Stimulated activated CD8-positive, alpha-beta memory T cell treated with anti-CD3 and anti-CD28 coated beads, Interleukin-7, amount 100 ng/mL, for 48 hours (primary cell): ENCODE results near the gene IRF7.

Source experiments
- DNase-seq, 2 donors: peaks; one replicate each; pipeline ENCODE4 v3.0.0-alpha.2; 2020; ENCODE audit warnings: low read depth in 1 of 2; ENCODE audit errors: extremely low read depth in 1 of 2

The IRF7 gene

DNA sequence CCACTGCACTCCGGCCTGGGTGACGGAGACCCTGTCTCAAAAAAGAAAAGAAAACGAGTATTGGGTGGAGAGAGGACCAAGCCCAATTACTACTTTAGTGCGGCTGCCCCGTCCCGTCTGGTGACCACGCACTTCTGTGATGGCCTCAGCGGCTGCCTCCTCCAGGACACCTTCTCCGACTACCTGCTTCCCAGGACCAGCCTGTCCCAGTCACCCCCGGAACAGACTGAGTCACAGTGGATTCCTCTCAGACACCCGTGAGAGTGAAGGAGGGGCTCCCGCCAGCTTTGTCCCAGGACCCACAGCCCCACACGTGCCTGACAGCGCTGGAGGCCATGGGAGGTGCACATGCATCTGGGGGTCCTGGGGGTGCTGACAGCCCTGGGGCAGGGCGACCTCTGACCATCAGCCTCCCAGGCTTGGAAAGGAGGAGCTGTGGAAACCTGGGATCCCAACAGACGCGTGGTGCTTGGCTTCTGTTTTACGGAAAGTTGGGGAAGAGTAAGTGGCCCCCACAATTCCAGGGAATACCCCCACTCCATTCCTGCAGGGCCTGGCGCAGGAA is 26.1 kb upstream of the IRF7 start:
- no peak for DNase-seq

DNA sequence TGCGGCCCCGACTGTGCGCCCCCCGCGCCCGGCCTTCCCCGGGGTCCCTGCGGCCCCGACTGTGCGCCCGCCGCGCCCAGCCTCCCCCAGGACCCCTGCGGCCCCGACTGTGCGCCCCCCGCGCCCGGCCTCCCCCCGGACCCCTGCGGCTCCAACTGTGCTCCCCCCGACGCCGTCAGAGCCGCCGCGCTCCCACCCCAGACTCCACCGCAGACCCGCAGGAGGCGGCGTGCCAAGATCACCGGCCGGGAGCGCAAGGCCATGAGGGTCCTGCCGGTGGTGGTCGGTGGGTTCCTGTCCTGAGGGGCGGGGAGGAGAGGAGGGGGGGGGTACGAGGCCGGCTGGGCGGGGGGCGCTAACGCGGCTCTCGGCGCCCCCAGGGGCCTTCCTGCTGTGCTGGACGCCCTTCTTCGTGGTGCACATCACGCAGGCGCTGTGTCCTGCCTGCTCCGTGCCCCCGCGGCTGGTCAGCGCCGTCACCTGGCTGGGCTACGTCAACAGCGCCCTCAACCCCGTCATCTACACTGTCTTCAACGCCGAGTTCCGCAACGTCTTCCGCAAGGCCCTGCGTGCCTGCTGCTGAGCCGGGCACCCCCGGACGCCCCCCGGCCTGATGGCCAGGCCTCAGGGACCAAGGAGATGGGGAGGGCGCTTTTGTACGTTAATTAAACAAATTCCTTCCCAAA is 24.4 kb upstream of the IRF7 start:
- no peak for DNase-seq

DNA sequence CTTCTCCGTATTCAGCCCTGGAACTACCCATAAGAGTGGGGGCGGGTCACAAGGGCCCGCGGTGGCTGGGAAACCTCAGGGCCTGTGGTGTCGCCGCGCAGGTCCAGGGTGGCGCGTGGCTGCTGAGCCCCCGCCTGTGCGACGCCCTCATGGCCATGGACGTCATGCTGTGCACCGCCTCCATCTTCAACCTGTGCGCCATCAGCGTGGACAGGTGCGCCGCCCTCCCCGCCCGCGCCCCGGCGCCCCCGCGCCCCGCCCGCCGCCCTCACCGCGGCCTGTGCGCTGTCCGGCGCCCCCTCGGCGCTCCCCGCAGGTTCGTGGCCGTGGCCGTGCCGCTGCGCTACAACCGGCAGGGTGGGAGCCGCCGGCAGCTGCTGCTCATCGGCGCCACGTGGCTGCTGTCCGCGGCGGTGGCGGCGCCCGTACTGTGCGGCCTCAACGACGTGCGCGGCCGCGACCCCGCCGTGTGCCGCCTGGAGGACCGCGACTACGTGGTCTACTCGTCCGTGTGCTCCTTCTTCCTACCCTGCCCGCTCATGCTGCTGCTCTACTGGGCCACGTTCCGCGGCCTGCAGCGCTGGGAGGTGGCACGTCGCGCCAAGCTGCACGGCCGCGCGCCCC is 23.7 kb upstream of the IRF7 start:
- no peak for DNase-seq

DNA sequence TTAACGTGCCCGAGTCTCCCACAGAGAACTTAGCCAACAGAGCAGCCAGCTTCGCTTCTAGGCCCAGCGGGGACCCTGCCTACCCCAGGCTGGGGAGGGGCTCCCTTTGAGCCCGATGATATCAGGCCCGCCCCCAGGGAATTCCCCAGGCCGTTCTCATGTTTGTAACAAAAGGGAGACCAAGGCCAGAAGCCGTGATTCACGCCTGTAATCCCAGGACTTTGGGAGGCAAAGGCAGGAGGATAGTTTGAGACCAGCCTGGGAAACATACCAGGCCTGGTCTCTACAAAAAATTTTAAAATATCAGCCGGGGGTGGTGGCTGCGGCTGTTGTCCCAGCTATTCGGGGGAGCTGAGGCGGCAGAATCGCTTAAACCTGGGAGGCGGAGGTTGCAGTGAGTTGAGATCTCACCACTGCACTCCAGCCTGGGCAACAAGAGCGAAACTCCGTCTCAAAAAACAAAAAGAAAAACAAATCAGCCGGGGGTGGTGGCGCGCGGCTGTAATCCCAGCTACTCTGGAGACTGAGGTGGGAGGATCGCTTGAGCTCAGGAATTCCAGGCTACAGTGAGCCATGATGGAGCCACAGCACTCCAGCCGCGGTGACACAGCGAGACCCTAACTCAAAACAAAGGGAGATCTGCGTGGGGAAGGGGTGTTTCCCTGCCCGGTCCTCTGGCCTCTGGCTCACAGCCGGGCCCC is 23.0 kb upstream of the IRF7 start:
- no peak for DNase-seq

DNA sequence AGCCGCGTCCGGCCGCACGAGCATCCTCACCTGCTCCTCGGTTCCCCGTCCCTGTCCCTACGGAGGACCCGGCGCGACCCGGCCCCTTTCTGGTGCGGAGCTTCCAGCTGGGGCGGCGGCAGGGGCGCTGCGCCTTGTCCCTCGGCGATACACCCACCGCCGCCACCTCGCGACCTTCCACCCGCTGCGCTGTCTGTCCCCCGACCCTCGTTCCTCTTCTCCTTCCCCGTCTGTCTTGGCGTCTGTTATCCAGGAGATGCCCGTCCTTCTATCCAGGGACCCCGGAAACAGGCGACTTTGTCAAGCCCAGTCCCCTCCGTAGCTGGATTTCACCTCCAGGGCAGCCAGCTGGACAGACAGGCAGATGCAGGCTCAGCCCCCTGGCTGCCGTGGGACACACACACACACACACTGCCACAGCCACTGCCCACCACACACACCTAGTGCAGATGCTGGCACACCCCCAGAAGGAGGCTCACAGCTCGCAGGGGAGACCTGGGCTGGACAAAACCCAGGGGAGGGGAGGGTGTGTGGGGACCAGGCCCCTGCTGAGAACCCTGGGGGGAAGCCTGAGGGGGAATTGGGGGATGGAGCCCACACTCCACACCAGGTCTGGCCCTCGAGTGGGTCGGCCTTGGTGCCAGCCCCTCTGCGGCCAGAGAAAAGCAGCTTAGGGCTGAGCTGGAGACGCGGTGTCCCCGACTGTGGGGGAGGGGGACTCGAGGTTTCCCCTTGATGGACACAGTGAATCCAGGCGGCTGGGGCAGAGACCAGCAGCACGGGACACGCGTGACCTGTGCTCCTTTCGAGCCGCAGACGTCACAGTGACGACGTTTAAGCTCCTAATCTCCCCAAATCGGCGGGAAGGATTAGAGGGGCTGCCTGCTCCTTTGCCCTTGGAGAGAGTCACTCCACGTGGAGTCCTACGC is 22.1 kb upstream of the IRF7 start:
- no peak for DNase-seq

DNA sequence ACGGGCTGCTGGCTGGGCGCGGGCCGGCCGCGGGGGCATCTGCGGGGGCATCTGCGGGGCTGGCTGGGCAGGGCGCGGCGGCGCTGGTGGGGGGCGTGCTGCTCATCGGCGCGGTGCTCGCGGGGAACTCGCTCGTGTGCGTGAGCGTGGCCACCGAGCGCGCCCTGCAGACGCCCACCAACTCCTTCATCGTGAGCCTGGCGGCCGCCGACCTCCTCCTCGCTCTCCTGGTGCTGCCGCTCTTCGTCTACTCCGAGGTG is 21.5 kb upstream of the IRF7 start:
- no peak for DNase-seq

DNA sequence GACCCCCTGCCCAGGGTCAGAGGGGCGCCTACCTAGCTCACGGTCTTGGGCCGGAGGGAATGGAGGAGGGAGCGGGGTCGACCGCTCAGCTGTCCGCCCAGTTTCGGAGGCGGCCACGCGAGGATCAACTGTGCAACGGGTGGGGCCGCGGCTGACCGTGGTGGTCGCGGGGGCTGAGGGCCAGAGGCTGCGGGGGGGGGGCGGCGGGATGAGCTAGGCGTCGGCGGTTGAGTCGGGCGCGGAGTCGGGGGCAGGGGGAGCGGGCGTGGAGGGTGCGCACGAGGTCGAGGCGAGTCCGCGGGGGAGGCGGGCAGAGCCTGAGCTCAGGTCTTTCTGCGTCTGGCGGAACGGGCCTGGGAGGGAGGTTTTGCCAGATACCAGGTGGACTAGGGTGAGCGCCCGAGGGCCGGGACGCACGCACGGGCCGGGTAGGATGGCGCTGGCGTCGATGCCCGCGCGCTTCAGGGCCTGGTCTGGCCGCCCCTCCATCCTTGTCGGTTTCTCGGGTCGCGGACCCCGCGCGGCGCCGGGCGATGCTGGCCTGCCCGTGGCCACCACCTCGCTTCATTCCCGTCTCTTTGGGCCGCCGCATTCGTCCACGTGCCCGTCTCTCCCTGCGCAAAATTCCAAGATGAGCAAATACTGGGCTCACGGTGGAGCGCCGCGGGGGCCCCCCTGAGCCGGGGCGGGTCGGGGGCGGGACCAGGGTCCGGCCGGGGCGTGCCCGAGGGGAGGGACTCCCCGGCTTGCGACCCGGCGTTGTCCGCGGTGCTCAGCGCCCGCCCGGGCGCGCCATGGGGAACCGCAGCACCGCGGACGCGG is 21.0 kb upstream of the IRF7 start, which contains the start of gene DRD4:
Gene DRD4 (plus strand): TSS at position 759 of the 822 bp plus-strand sequence. CDS start 36 bp downstream, at position 795.
- DNase-seq = no peak

DNA sequence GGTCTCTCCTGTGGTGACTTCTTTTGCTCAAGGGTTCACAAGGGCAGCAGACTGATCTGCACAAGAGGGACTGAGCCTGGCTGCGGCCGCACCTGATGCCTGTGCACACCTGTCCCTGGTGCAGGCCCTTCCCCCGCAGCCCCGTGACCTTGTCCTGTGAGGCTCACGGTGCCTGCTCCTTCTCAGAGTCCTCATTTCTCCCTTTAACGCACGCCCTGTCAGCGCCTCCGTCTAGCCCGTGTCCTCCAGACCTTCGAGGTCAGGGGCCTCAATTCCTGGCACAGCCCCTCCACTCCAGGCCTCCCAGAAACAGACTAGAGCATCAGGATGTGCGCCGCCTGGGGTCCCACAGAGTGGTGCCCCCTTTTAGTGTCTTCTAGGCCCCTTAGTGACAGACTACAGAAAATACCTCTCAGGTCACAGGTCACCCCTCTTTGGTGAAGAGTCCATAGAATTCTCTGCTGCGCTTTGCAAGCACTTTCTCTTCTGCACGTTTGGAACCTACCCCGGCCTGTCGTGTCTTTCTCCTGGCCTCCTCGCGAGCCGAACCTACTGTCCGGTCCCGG is 20.3 kb upstream of the IRF7 start:
- no peak for DNase-seq

DNA sequence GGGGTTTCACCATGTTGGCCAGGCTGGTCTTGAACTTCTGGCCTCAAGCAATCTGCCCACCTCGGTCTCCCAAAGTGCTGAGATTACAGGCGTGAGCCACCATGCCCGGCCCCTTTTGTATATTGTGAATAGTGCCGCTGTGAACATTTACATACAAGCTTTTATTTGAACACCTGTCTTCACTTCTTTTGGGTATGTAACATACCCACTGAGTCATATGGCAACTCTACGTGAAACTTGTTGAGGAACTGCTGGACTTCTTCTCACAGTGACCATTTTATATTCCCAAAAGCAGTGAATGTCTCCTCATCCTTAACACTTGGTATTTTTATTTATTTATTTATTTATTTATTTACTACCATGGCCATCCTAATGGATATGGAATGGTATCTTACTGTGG is 15.1 kb upstream of the IRF7 start:
- DNase-seq = no peak

DNA sequence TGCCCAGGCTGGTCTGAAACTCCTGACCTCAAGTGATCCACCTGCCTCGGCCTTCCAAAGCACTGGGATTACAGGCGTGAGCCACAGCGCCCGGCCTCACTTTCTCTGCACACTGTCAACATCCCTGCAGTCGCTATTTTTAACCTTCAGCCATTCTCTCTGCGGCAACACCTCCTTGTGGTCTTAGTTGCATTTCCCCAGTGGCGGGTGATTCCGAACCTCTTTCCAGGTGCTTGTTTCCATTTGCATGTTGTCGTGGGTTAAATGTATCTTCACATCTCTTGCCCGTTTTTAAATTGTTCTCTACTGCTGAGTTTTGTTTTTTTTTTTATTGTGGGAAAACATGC is 13.5 kb upstream of the IRF7 start:
- DNase-seq = no peak

DNA sequence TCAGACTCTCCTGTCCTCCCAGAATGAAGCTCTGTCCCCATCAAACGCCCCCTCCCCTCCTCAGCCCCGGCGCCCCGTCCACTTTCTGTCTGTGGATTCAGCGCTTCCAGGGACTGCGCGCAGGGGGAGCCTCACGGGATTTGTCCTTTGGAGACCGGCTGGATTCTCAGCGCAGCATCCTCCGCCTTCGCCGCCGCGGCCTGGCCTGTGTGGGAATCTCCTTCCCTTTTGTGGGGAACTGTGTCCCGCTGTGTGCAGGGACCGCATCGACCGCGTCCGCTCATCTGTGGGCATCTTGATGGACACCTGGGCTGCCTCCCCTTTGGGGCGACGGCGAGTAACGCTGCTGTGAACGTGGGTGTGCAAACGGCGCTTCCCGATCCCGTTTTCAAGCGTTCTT is 12.3 kb upstream of the IRF7 start:
- no peak for DNase-seq

DNA sequence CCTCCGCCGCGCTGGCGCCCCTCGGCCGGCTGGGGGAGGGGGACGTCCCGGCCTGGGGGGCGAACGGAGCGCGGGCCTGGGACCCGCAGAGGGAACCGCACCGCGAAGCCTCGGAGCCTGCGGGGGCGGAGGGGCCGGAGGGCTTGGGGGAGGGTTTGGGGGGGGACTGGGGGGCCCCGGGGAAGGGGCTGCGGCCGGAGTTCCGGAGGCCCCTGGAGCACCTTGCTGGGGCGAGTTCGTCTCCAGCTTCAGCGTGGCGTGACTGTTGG is 11.5 kb upstream of the IRF7 start:
- no peak for DNase-seq

DNA sequence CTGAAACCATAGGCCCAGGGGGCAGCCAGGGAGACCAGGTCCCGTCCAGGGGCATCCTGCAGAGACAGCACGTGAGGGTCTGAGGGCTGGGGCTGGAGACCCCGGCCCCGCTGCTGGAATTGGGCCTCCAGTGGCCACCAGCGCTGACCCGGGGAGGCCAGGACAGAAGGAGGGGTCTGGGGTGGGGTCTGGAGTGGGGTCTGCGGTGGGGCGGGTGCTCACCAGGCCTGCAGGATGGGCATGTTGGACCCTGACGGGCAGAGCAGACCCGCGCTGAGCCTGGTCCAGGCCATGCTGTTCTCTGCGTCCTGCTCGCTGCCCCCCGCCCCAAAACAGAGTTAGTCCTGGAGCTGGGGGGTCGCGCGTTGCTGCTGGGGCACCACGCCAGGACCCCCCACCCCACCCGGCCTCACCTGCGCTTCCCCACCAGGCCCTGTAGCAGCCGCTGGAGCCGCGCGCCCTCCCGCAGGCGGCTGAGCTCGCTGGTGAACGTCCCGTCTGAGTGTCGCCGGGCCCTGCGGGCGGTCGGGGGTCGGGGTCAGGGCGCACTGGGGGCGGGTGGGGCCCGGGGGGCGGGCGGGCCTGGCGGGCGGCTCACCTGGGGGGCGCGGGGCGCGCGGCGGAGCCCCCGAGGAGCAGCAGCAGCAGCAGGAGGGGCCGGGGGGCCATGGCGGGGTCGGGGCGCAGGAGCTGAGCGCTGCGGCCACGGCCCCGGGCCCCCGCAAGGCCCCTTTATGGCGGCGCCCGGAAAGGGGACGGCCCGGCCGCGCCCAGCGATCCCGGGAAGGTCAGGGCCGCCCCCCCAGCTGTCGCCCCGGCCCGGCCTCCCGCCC is 10.9 kb upstream of the IRF7 start, which contains the start of gene SCT:
Gene SCT (minus strand): TSS at position 707 of the 833 bp plus-strand sequence. CDS start 38 bp downstream, at position 669.
- no peak for DNase-seq

DNA sequence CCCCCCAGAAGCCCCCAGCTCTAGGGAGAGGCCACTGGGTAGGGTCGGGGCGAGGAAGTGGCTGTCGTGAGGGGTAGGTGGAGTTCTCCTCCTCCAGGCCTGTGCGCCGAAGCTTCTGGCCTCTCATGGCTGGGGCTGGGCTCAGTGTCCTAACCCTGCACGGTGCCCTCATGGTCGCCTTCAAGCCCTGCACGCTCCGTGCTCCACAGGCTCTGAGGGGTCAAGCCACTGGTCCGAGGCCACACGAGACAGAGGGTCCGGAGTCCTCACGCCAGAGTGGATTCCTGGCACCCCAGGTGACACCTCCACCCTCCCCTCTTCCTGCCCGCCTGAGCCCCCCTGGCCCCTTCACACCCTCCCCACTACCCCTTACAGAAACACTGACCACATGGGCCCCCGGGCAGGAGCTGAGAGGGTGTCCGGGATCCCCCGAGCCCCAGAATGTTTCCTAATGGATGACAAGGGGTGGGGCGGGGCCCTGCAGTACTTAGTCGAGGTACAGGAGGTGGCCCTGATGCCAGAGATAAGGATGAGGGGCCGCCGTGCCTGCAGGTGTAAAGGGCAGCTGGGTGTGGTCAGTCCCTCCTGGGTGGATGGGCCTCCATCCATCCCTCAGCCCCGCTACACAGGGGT is 10.0 kb upstream of the IRF7 start:
- DNase-seq = no peak

DNA sequence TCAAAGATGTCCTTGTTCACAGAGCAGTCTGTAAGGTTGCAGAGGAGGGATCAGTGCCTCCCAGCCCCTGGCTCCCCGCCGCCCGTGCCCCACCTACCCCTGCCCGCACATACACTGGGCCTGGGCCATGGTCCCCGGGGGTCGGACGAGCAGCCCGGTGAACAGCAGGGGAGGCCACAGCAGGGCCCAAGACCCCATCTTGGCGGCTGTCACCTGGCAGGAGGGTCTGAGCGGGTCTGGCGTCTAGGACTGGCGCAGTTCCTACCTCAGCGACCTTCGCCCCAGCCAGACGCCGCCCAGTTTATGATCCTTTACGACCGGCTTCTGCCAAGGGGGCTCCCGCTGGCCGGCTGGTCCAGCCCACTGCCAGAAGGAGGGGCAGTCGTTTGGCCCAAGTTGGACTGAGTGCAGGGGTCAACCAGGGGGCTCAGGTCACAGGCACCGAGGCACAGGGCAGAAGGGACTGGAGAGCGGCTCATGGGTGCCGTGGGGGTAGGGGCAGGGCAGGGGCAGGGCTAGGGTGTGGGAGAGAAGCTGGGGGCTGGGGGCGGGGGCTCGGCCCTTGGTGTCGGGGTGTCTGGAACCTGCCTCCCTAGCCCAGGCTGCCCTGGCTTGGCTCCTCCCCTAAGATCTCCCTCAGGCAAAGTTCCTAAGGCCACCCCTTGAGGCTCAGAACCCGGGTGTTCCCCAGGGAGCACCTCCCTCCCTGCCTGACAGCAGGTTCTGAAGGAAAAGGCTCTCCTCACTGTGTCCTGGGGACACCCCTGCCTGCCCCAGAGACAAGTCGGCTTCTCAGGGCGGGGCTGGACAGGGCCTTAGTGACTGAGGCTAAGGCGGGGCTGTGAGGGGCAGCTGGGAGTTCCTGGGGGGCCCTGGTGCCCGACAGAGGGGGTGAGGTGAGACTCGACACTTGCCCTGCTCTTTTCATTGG is 9.2 kb upstream of the IRF7 start, which contains the start of gene CDHR5:
Gene CDHR5 (minus strand): TSS at position 251 of the 931 bp plus-strand sequence. CDS start 53 bp downstream, at position 198.
- DNase-seq = no peak

DNA sequence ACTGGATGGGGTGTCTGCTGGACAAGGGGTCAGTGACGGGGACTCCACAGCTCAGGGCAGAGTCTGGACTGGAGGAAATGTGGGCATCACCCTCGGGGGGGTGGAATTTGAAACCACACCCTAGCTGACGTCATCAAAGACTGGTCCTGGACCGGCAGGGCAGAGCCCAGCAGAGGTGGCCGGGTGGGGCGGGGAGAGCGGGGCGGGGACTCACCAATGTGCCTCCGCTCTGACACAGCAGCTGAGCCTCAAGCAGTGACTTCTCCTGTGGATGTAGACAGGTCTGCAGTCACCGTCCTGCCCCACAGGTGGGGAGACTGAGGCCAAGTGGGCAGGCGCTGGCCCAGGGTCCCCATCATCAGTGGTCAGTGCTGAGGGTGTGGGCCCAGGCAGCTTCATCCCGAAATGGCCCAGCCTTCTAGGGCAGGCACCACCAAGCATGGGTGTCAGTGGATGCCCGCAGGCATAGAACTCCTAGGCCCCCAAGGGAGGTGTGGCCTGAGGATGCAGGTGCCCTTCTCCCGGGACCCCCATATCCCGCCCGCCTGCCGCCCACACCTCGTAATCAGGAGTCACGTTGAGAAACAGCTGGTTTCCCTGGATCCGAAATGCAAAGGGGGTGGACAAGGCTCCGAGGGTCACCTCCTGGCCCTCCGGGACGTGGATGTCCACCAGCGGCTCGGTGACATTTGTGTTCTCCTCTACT is 8.4 kb upstream of the IRF7 start:
- no peak for DNase-seq

DNA sequence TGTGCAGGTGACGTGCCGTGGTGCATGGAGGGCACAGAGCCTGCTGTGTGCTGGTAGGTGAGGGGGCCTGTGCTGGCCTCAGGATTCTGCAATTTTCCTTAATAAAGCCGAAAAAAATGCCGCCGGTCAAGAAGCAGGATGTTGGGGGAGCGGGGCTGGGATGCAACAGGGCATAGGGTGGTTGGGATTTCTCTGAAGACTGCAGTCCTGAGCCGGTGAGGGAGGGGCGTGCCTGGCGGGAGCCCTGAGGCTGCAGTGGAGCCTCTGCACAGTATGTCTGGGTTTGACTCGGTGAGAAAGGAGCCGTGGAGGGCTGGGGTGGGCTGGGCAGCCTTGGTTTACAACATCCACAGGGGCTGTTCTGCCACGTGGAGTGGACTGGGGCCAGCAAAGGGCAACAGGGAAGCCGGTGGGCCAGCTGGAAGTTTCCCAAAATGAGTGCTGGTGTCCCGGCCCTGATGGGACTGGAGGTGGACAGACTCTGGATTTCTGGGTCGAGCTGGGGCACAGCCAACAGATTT is 7.7 kb upstream of the IRF7 start:
- no peak for DNase-seq
